GM12878 (cell line): ENCODE data around the gene LAMC3. TPM values are rescaled to one million over a fixed set of nuclear protein-coding genes. Genes with fewer than 3 reads are reported as not detected.

ENCODE experiments used
- ATAC-seq: fragments of 200-7000 bp; cut with Tn5 transposase; 3 replicates; pipeline ENCODE4 v1.9.1; 2020; ENCODE audit warnings: mild to moderate bottlenecking, moderate library complexity
- BruUV-seq: library from RNA; stranded (reverse); fragments of 400-500 nt; replicated peaks from 2 replicates; lab custom pipeline; 2021; lab: Mats Ljungman, UMichigan
- CTCF ChIA-PET: fragments of 300-600 bp; sonication (Branson Sonifier 250); formaldehyde crosslinking; extraction: SDS; loops from one replicate; lab custom pipeline; 2021; ENCODE audit warnings: inconsistent platforms; lab: Yijun Ruan, JAX
- POLR2A ChIA-PET: fragments of 350-600 bp; formaldehyde crosslinking; extraction: SDS; loops from one replicate; lab custom pipeline; 2021; ENCODE audit warnings: inconsistent platforms; lab: Charles Lee
- RAD21 ChIA-PET: fragments of 300-600 bp; sonication (Branson Sonifier 250); formaldehyde crosslinking; loops from one replicate; lab custom pipeline; 2023; ENCODE audit warnings: antibody characterized with exemption; ENCODE audit not compliant: unreplicated experiment; lab: Charles Lee
- SMC1A ChIA-PET: fragments of 300-600 bp; sonication (Branson Sonifier 250); formaldehyde crosslinking; loops from one replicate; lab custom pipeline; 2023; ENCODE audit not compliant: unreplicated experiment, uncharacterized antibody; lab: Charles Lee
- DNase-seq: peaks from one replicate; pipeline ENCODE4 v3.0.0-alpha.2; 2011; ENCODE audit warnings: low read depth, low spot score
- FAIRE-seq: peaks from 3 replicates; lab custom pipeline; 2011; peaks lifted over from hg19 to GRCh38; lab: Jason Lieb, UNC
- H2AFZ ChIP-seq: 2 replicates; pipeline ENCODE4 v1.6.0; 2011; ENCODE audit warnings: low read depth, low read length, control low read depth; ENCODE audit not compliant: control insufficient read depth
- H3K27ac ChIP-seq: 2 replicates; pipeline ENCODE4 v1.5.1; 2011; ENCODE audit warnings: control low read depth; ENCODE audit not compliant: control insufficient read depth, insufficient read depth
- H3K27me3 ChIP-seq, 2 experiments: replicated peaks in 1 of 2; 2 replicates each; pipeline versions ENCODE4 v1.6.0 to v1.6.1; 2011; ENCODE audit warnings: low read length in 1 of 2; ENCODE audit not compliant: control insufficient read depth in 2 of 2, insufficient read depth in 2 of 2
- H3K36me3 ChIP-seq, 2 experiments: 2 replicates each; pipeline ENCODE4 v1.5.1; 2011; ENCODE audit warnings: low read length in 1 of 2; ENCODE audit not compliant: control insufficient read depth in 2 of 2, insufficient read depth in 2 of 2
- H3K4me1 ChIP-seq: 2 replicates; pipeline ENCODE4 v1.6.1; 2011; ENCODE audit warnings: mild to moderate bottlenecking, low read length, moderate library complexity, mixed read lengths; ENCODE audit not compliant: control insufficient read depth, insufficient read depth
- H3K4me2 ChIP-seq: 2 replicates; pipeline ENCODE4 v1.6.0; 2011; ENCODE audit warnings: control low read depth; ENCODE audit not compliant: control insufficient read depth, insufficient read depth
- H3K4me3 ChIP-seq: fragments of 200-600 bp; sonication (generic); 2 replicates; pipeline ENCODE4 v1.5.1; 2016
- H3K79me2 ChIP-seq: 2 replicates; pipeline ENCODE4 v1.6.0; 2011; ENCODE audit warnings: low read length; ENCODE audit not compliant: control insufficient read depth, insufficient read depth
- H3K9ac ChIP-seq: 2 replicates; pipeline ENCODE4 v1.8.0; 2011; ENCODE audit warnings: low read length, control low read depth, mixed read lengths; ENCODE audit not compliant: control insufficient read depth, insufficient read depth
- H3K9me3 ChIP-seq: replicated peaks from 3 replicates; pipeline ENCODE4 v1.5.1; 2011; ENCODE audit warnings: mild to moderate bottlenecking, low read length; ENCODE audit not compliant: control insufficient read depth, insufficient read depth
- H4K20me1 ChIP-seq: 2 replicates; pipeline ENCODE4 v1.6.0; 2011; ENCODE audit not compliant: control insufficient read depth, insufficient read depth
- CHD4 ChIP-seq: fragments of 200-600 bp; sonication (generic); IDR thresholded peaks from 2 replicates; pipeline ENCODE4 v1.6.1; 2016; ENCODE audit warnings: mild to moderate bottlenecking
- EGR1 ChIP-seq, 2 experiments: IDR thresholded peaks; 1 replicate in 1 of 2; 2 replicates in 1 of 2; pipeline ENCODE4 v1.6.1; 2011 to 2012; ENCODE audit warnings: low read depth in 2 of 2, low read length in 2 of 2, borderline replicate concordance in 1 of 2, mild to moderate bottlenecking in 1 of 2, moderate library complexity in 1 of 2
- ELK1 ChIP-seq: IDR thresholded peaks from 2 replicates; pipeline ENCODE4 v1.6.1; 2012; ENCODE audit warnings: low read depth, low read length, improper control_type of control experiment
- GABPA ChIP-seq: IDR thresholded peaks from 2 replicates; pipeline ENCODE4 v1.6.1; 2014; ENCODE audit warnings: antibody characterized with exemption, low read depth, mild to moderate bottlenecking, inconsistent platforms
- IKZF2 ChIP-seq, 2 experiments: fragments of 450-650 bp; IDR thresholded peaks; 2 replicates each; pipeline ENCODE4 v1.6.1; 2017; ENCODE audit warnings: mild to moderate bottlenecking in 2 of 2, moderate library complexity in 2 of 2
- IRF5 ChIP-seq: fragments of 450-650 bp; IDR thresholded peaks from 2 replicates; pipeline ENCODE4 v1.6.1; 2017; ENCODE audit warnings: borderline replicate concordance
- JUND ChIP-seq: IDR thresholded peaks from 2 replicates; pipeline ENCODE4 v1.6.1; 2012; ENCODE audit warnings: low read depth, mild to moderate bottlenecking, low read length, improper control_type of control experiment, moderate library complexity
- NFIC ChIP-seq: IDR thresholded peaks from 2 replicates; pipeline ENCODE4 v1.6.1; 2012; ENCODE audit warnings: low read depth, mild to moderate bottlenecking, inconsistent platforms, low read length, moderate library complexity
- NFXL1 ChIP-seq: fragments of 450-650 bp; IDR thresholded peaks from 2 replicates; pipeline ENCODE4 v1.6.1; 2017; ENCODE audit warnings: antibody characterized with exemption, mild to moderate bottlenecking, borderline replicate concordance
- PML ChIP-seq: IDR thresholded peaks from 2 replicates; pipeline ENCODE4 v1.6.1; 2012; ENCODE audit warnings: low read length, inconsistent platforms
- RELA ChIP-seq: fragments of 450-650 bp; IDR thresholded peaks from 2 replicates; pipeline ENCODE4 v1.8.0; 2014; ENCODE audit warnings: borderline replicate concordance; ENCODE audit not compliant: partially characterized antibody
- RFX5 ChIP-seq: IDR thresholded peaks from 2 replicates; pipeline ENCODE4 v1.6.1; 2011; ENCODE audit warnings: low read depth, low read length, improper control_type of control experiment
- SMC3 ChIP-seq: IDR thresholded peaks from 2 replicates; pipeline ENCODE4 v1.6.1; 2011; ENCODE audit warnings: low read length, improper control_type of control experiment, borderline replicate concordance
- SP1 ChIP-seq: IDR thresholded peaks from one replicate; pipeline ENCODE4 v1.6.1; 2011; ENCODE audit warnings: low read depth, low read length
- ZNF207 ChIP-seq: fragments of 450-650 bp; IDR thresholded peaks from 2 replicates; pipeline ENCODE4 v1.6.1; 2014; ENCODE audit warnings: antibody characterized with exemption, mild to moderate bottlenecking, borderline replicate concordance
- WGBS: methylation state at CpG from one replicate; pipeline ENCODE4 v1.1.6; 2016; ENCODE audit warnings: low lambda C conversion rate; ENCODE audit not compliant: insufficient replicate concordance, insufficient coverage; ENCODE audit errors: missing lambda C conversion rate; 5-methylcytosine and 5-hydroxymethylcytosine counted together
- in situ Hi-C: fragments of 300-500 bp; cut with MboI; formaldehyde crosslinking; loops from 9 replicates; pipeline ENCODE4 v1.14.3; 2018; ENCODE audit warnings: mixed read lengths
- intact Hi-C: fragments of 100-400 bp; cut with micrococcal nuclease; formaldehyde crosslinking; loops from one replicate; pipeline ENCODE4 v1.14.2; 2022; ENCODE audit not compliant: unreplicated experiment
- polyA plus RNA-seq, 11 experiments: library from polyadenylated mRNA; depleted of rRNA in 4 of 11; unstranded in 6 of 11; stranded (reverse) in 5 of 11; fragments of >200 nt; fragmentation: Nextera tagmentation in 4 of 11; fragmentation: Illumina TruSeq in 1 of 11; extraction: Ambion mirVana in 4 of 11; extraction: Trizol in 1 of 11; gene quantifications; 1 replicate in 1 of 11; 2 replicates in 10 of 11; pipeline versions ENCODE4 v1.2.1 to v1.2.3, GENCODE V29; 2011 to 2016; ENCODE audit warnings: inconsistent platforms in 2 of 11, missing spikeins in 2 of 11, low read depth in 1 of 11
- total RNA-seq, 4 experiments: library from RNA; depleted of rRNA in 3 of 4; stranded (reverse); fragments of >200 nt in 3 of 4; fragmentation: Illumina TruSeq in 1 of 4; extraction: Trizol in 1 of 4; gene quantifications; 2 replicates each; pipeline versions ENCODE4 v1.2.1 to v1.2.3, GENCODE V29; 2013 to 2021

Gene LAMC3
- total and polyA plus RNA-seq, 10 of the 15 experiments (the other 5 are each of a cell fraction or from before 2014, with no cell fraction given): under 0.01 to 0.08 TPM; not detected in 8

- SMC1A ChIA-PET: interaction anchor here (1.2 kb wide), 1 partner anchor 14 kb away, joined by 3 read pairs; no protein-coding TSS in a partner anchor
- Histone ChIP-seq H3K36me3 (peaks cover 5 to 36% of the 10 kb centered on the region in 2 experiments), H3K4me3 (no peak overlapping the region), H3K9me3 (no peaks in the 10 kb centered on the region), H3K4me1 (peaks cover 7% of the 10 kb centered on the region), H4K20me1 (no peaks in the 10 kb centered on the region), H2AFZ (no peak overlapping the region), H3K4me2 (no peak overlapping the region), H3K27me3 (no peaks in the 10 kb centered on the region), H3K27ac (no peak overlapping the region), H3K9ac (no peak overlapping the region), H3K79me2 (peaks cover 23% of the 10 kb centered on the region)
- ATAC-seq: no peak
- no peak for TF ChIP-seq SMC3
- TF ChIP-seq ELK1: no peak
- TF ChIP-seq RELA: no peak
- TF ChIP-seq GABPA: no peak
- no peak for TF ChIP-seq PML
- no peak for TF ChIP-seq RFX5
- TF ChIP-seq IRF5: no peak
- no peak for TF ChIP-seq NFXL1
- no peak for TF ChIP-seq EGR1 (IDR thresholded peaks at IDR 0.05; ENCODE audit: borderline replicate concordance in 1 of 2, low read depth in 2 of 2, low read length in 2 of 2)
- TF ChIP-seq JUND: no peak
- no peak for TF ChIP-seq ZNF207
- TF ChIP-seq NFIC: no peak
- no peak for TF ChIP-seq SP1
- no peak for TF ChIP-seq IKZF2 (IDR thresholded peaks at IDR 0.05)
- TF ChIP-seq CHD4: no peak
- in situ Hi-C loops: no loop called here
- intact Hi-C loops: loop anchor here (5.0 kb wide), 1 partner anchor 143 kb away; no protein-coding TSS in a partner anchor
- no TSS peak for BruUV-seq
- POLR2A ChIA-PET: no interaction called here
- WGBS: 48% methylated on average over 3 of the region's 3 CpGs
- no peak for FAIRE-seq
- no peak for DNase-seq
- RAD21 ChIA-PET: no interaction called here
- CTCF ChIA-PET: no interaction called here
These were observed 120.2 kb downstream of the LAMC3 start for GRCh38 chr9:131129183-131129582.
